Testis (tissue), 3 donors: Measurements from ENCODE around the gene NAV1. TPM values are rescaled to one million over a fixed set of nuclear protein-coding genes. Genes with fewer than 3 reads are reported as not detected.

Experiments
- DNase-seq: peaks from one replicate; pipeline ENCODE4 v3.0.0-alpha.2; 2019
- H3K27ac ChIP-seq, 2 donors: fragments of 200-600 bp; sonication (generic); one replicate each; pipeline ENCODE4 v1.5.1; 2019
- H3K27me3 ChIP-seq: fragments of 200-600 bp; sonication (generic); one replicate; pipeline ENCODE4 v1.5.1; 2019
- H3K36me3 ChIP-seq: fragments of 200-600 bp; sonication (generic); one replicate; pipeline ENCODE4 v1.5.1; 2017; ENCODE audit warnings: low read depth; ENCODE audit errors: missing control alignments
- H3K4me1 ChIP-seq: fragments of 200-600 bp; sonication (generic); one replicate; pipeline ENCODE4 v1.5.1; 2019
- H3K4me3 ChIP-seq, 2 donors: fragments of 200-600 bp; sonication (generic); one replicate each; pipeline ENCODE4 v1.5.1; 2017 to 2019
- H3K9me3 ChIP-seq: fragments of 200-600 bp; sonication (generic); one replicate; pipeline ENCODE4 v1.5.1; 2017
- CTCF ChIP-seq, 3 experiments: fragments of 450-650 bp in 2 of 3; fragments of 200-600 bp in 1 of 3; sonication (generic) in 1 of 3; IDR thresholded peaks; one replicate each; pipeline ENCODE4 v1.5.1; 2016 to 2019; ENCODE audit warnings: antibody characterized with exemption in 3 of 3, mild to moderate bottlenecking in 2 of 3, moderate library complexity in 1 of 3
- POLR2A ChIP-seq: fragments of 450-650 bp; IDR thresholded peaks from one replicate; pipeline ENCODE4 v1.6.1; 2017; ENCODE audit warnings: antibody characterized with exemption, mild to moderate bottlenecking, moderate library complexity
- WGBS, 2 donors: methylation state at CpG; one replicate each; pipeline ENCODE4 v1.1.5; 2018; 5-methylcytosine and 5-hydroxymethylcytosine counted together
- intact Hi-C: fragments of 100-400 bp; cut with DNase I; formaldehyde crosslinking; loops from one replicate; pipeline ENCODE4 v1.15.1; 2023; ENCODE audit warnings: low total_unique reads
- polyA plus RNA-seq: library from polyadenylated mRNA; stranded (reverse); fragments of 350-450 nt; fragmentation: Illumina TruSeq; extraction: RNeasy Lipid Tissue Mini Kit (QIAGEN cat#74804); gene quantifications from one replicate; pipeline ENCODE4 v1.2.3, GENCODE V29; 2014; ENCODE audit warnings: low read depth, low replicate concordance; ENCODE audit not compliant: insufficient read depth
- total RNA-seq, 2 donors: library from RNA; depleted of rRNA; stranded (reverse); fragments of >200 nt; gene quantifications; one replicate each; pipeline ENCODE4 v1.2.3, GENCODE V29; 2016

Gene NAV1
- total and polyA plus RNA-seq, 3 donors from 2014 or later = 22.0 to 56.8 (median 52.5) TPM

GRCh38 chr1:201552941-201553351 lies 14.0 kb downstream of the NAV1 start:
- H3K27me3 ChIP-seq = no peaks in the 10 kb centered on the region
- H3K9me3 ChIP-seq = no peaks in the 10 kb centered on the region
- DNase-seq = no peak
- WGBS, 2 donors = 84 to 86% methylated on average over 3 to 5 of the region's 5 CpGs
- peaks cover 4% of the 10 kb centered on the region for H3K4me1 ChIP-seq
- TF ChIP-seq CTCF (IDR thresholded peaks at IDR 0.05) (no peak), POLR2A (no peak)
- H3K4me3 ChIP-seq = no peak overlapping the region
- no peak overlapping the region for H3K27ac ChIP-seq
- intact Hi-C loops = no loop called here
- no peaks in the 10 kb centered on the region for H3K36me3 ChIP-seq

DNA sequence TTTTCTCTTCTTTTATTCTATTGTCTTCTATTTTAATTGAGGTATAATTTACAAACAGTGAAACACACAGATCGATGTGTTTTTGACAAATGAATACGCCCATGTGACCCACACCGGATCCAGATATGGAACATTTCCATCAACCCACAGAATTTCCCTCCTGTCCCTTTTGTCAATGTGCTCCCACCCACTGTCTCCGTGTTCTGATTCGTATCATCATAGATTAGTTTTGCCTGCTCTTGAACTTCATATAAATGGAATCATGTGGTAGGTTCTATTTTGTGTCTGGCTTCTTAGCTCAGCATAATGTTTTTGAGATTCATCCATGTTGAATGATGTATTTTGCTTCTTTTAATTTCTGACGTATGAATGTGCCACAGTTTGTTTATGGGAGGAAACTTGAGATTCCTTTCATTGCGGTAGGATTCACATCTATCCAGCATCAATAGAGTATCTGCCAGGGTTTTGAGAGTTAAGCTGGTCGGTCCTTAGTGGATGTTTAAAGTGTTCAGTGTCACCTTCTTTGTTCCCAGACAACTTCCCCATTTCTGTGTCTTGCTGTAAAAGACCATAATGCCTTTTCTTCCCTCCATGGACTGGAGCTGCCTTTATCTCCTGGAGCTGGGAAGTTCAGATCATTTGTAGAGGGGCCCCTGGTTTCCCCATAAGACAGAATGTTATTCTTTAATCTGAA lies 14.7 kb downstream of the NAV1 start:
- H3K27ac ChIP-seq = no peak overlapping the region
- intact Hi-C loops = no loop called here
- no peaks in the 10 kb centered on the region for H3K36me3 ChIP-seq
- no peak for DNase-seq
- no peaks in the 10 kb centered on the region for H3K9me3 ChIP-seq
- peaks cover 4% of the 10 kb centered on the region for H3K4me1 ChIP-seq
- no peak overlapping the region for H3K4me3 ChIP-seq
- WGBS, 2 donors = 76 to 89% methylated on average over 8 of the region's 8 CpGs
- no peaks in the 10 kb centered on the region for H3K27me3 ChIP-seq
- no peak for TF ChIP-seq CTCF (IDR thresholded peaks at IDR 0.05)
- no peak for TF ChIP-seq POLR2A

GRCh38 chr1:201554190-201554600 lies 15.3 kb downstream of the NAV1 start:
- H3K36me3 ChIP-seq = no peaks in the 10 kb centered on the region
- H3K27me3 ChIP-seq = no peaks in the 10 kb centered on the region
- no peaks in the 10 kb centered on the region for H3K9me3 ChIP-seq
- 80 to 82% methylated on average over 10 of the region's 10 CpGs for WGBS, 2 donors
- no peak for DNase-seq
- no peak overlapping the region for H3K4me3 ChIP-seq
- intact Hi-C loops = no loop called here
- peaks cover 4% of the 10 kb centered on the region for H3K4me1 ChIP-seq
- no peak overlapping the region for H3K27ac ChIP-seq
- no peak for TF ChIP-seq CTCF (IDR thresholded peaks at IDR 0.05)
- TF ChIP-seq POLR2A = no peak

DNA sequence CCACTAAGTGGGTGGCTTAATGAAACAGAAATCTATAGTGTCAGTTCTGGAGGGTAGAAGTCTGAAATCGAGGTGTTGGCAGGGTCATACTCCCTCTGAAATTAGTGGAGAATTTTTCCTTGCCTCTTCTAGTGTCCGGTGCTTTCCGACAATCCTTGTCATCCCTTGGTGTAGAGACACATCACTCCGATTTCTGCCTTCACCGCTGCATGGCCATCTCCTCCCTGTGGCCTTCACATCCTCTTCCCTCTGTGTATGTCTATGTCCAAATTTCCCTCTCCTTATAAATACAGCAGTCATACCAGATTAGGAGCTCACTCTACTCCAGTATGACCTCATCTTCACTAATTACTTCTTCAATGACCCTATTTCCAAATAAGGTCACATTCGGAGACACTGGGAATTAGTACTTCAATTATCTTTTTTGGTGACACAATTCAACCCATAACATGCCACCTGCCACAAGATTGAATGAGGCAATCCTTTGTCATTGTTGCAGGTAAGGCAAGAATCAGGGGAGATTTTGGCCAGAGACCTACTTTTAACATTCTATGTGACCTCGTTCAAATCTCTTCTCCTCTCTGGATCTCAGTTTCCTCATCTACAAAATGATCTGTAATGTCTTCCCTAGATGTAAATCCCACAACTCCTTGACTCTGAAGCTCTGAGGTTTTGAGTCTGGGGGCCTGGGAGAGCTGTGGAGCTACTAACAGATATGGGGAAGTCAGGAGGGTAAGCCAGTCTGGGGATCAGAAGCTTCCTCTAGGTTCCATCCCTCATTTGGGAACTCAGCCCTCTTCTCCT lies 16.1 kb downstream of the NAV1 start:
- Histone ChIP-seq H3K9me3 (no peaks in the 10 kb centered on the region), H3K4me3 (no peak overlapping the region), H3K4me1 (peaks cover 4% of the 10 kb centered on the region), H3K27ac (no peak overlapping the region), H3K36me3 (no peaks in the 10 kb centered on the region), H3K27me3 (no peaks in the 10 kb centered on the region)
- DNase-seq = no peak
- 89 to 90% methylated on average over 7 of the region's 7 CpGs for WGBS, 2 donors
- TF ChIP-seq POLR2A (no peak), CTCF (IDR thresholded peaks at IDR 0.05) (no peak)
- intact Hi-C loops = no loop called here
